WTC11 (cell line): ENCODE results near the gene RCAN2. TPM values are rescaled to one million over a fixed set of nuclear protein-coding genes. Genes with fewer than 3 reads are reported as not detected.

Experiments used
- ATAC-seq: fragments of 200-7000 bp; cut with Tn5 transposase; 2 replicates; pipeline ENCODE4 v1.10.0; 2021; ENCODE audit warnings: mild to moderate bottlenecking, moderate library complexity
- CTCF ChIA-PET: fragments of 300-600 bp; sonication (Branson Sonifier 250); formaldehyde crosslinking; loops from one replicate; lab custom pipeline; 2021; ENCODE audit warnings: antibody characterized with exemption; lab: Charles Lee
- POLR2A ChIA-PET: fragments of 350-600 bp; sonication (Branson Sonifier 250); formaldehyde crosslinking; loops from one replicate; lab custom pipeline; 2021; ENCODE audit warnings: antibody characterized with exemption; lab: Charles Lee
- DNase-seq: peaks from one replicate; pipeline ENCODE4 v3.0.0; 2021; ENCODE audit warnings: low spot score
- H3K27ac Mint-ChIP-seq: 2 replicates; pipeline ENCODE4 v1.8.0; 2021; ENCODE audit warnings: mixed read lengths
- H3K27me3 Mint-ChIP-seq: 2 replicates; pipeline ENCODE4 v1.8.0; 2021; ENCODE audit warnings: low read depth, mild to moderate bottlenecking, moderate library complexity, mixed read lengths
- H3K36me3 Mint-ChIP-seq: 2 replicates; pipeline ENCODE4 v1.8.0; 2021; ENCODE audit warnings: mixed read lengths
- H3K4me1 Mint-ChIP-seq: 2 replicates; pipeline ENCODE4 v1.8.0; 2022; ENCODE audit warnings: mixed read lengths
- H3K4me3 Mint-ChIP-seq: 2 replicates; pipeline ENCODE4 v1.8.0; 2021; ENCODE audit warnings: mild to moderate bottlenecking, moderate library complexity, mixed read lengths
- H3K9me3 Mint-ChIP-seq: 2 replicates; pipeline ENCODE4 v1.8.0; 2021; ENCODE audit warnings: mixed read lengths
- CREM ChIP-seq: sonication (generic); formaldehyde crosslinking; IDR thresholded peaks from 2 replicates; pipeline ENCODE4 v1.8.1; 2022; ENCODE audit warnings: mild to moderate bottlenecking, missing genetic modification reagents, moderate library complexity
- EMX1 ChIP-seq: fragments of 250-450 bp; sonication (Bioruptor Pico); IDR thresholded peaks from 2 replicates; pipeline ENCODE4 v1.8.0; 2021; ENCODE audit warnings: mild to moderate bottlenecking
- FOXK1 ChIP-seq: sonication (generic); formaldehyde crosslinking; IDR thresholded peaks from 2 replicates; pipeline ENCODE4 v1.8.0; 2022; ENCODE audit warnings: mild to moderate bottlenecking, moderate library complexity, missing genetic modification reagents
- JUN ChIP-seq: sonication (generic); formaldehyde crosslinking; IDR thresholded peaks from 2 replicates; pipeline ENCODE4 v1.8.0; 2023; ENCODE audit warnings: mild to moderate bottlenecking, missing genetic modification reagents
- NFE2L1 ChIP-seq: sonication (generic); formaldehyde crosslinking; IDR thresholded peaks from 2 replicates; pipeline ENCODE4 v1.8.1; 2023; ENCODE audit warnings: missing genetic modification reagents
- NR2C2 ChIP-seq: sonication (generic); formaldehyde crosslinking; IDR thresholded peaks from 2 replicates; pipeline ENCODE4 v1.8.0; 2022; ENCODE audit warnings: mild to moderate bottlenecking, missing genetic modification reagents
- OVOL2 ChIP-seq: fragments of 250-450 bp; sonication (Bioruptor Pico); IDR thresholded peaks from 2 replicates; pipeline ENCODE4 v1.9.0; 2021; ENCODE audit warnings: mild to moderate bottlenecking, borderline replicate concordance
- SMAD4 ChIP-seq: sonication (generic); formaldehyde crosslinking; IDR thresholded peaks from 2 replicates; pipeline ENCODE4 v1.8.0; 2022; ENCODE audit warnings: mild to moderate bottlenecking, missing genetic modification reagents
- SOX15 ChIP-seq: fragments of 250-450 bp; sonication (Bioruptor Pico); IDR thresholded peaks from 2 replicates; pipeline ENCODE4 v1.9.0; 2021; ENCODE audit warnings: mild to moderate bottlenecking
- TCF7 ChIP-seq: sonication (generic); formaldehyde crosslinking; IDR thresholded peaks from 2 replicates; pipeline ENCODE4 v1.8.0; 2022; ENCODE audit warnings: mild to moderate bottlenecking, low read depth, missing genetic modification reagents, moderate library complexity
- TEAD1 ChIP-seq: sonication (generic); formaldehyde crosslinking; IDR thresholded peaks from 2 replicates; pipeline ENCODE4 v1.8.0; 2022; ENCODE audit warnings: mild to moderate bottlenecking, missing genetic modification reagents
- ZNF121 ChIP-seq: sonication (generic); formaldehyde crosslinking; IDR thresholded peaks from 2 replicates; pipeline ENCODE4 v1.8.0; 2023; ENCODE audit warnings: missing genetic modification reagents
- ZNF138 ChIP-seq: sonication (generic); formaldehyde crosslinking; conservative IDR thresholded peaks from 2 replicates; pipeline ENCODE4 v1.8.1; 2022; ENCODE audit warnings: mild to moderate bottlenecking, moderate library complexity, missing genetic modification reagents
- ZNF219 ChIP-seq: sonication (generic); formaldehyde crosslinking; IDR thresholded peaks from 2 replicates; pipeline ENCODE4 v1.8.0; 2023; ENCODE audit warnings: missing genetic modification reagents, mild to moderate bottlenecking, borderline replicate concordance
- ZNF232 ChIP-seq: sonication (generic); formaldehyde crosslinking; IDR thresholded peaks from 2 replicates; pipeline ENCODE4 v1.8.0; 2022; ENCODE audit warnings: mild to moderate bottlenecking, missing genetic modification reagents
- total RNA-seq: library from RNA; stranded (reverse); gene quantifications from 3 replicates; pipeline ENCODE4 v1.2.3, GENCODE V29; 2021
- TF ChIP-seq, protein P1 (sequence below): sonication (generic); formaldehyde crosslinking; IDR thresholded peaks from 2 replicates; pipeline ENCODE4 v1.8.1; 2022; ENCODE audit warnings: mild to moderate bottlenecking, missing genetic modification reagents, moderate library complexity, borderline replicate concordance
- TF ChIP-seq, protein P2 (sequence below): sonication (generic); formaldehyde crosslinking; IDR thresholded peaks from 2 replicates; pipeline ENCODE4 v1.8.0; 2022; ENCODE audit warnings: missing genetic modification reagents
- TF ChIP-seq, protein P3 (sequence below): sonication (generic); formaldehyde crosslinking; IDR thresholded peaks from 2 replicates; pipeline ENCODE4 v1.8.1; 2022; ENCODE audit warnings: mild to moderate bottlenecking, moderate library complexity, missing genetic modification reagents
- TF ChIP-seq, protein P4 (sequence below): sonication (generic); formaldehyde crosslinking; IDR thresholded peaks from 2 replicates; pipeline ENCODE4 v1.8.0; 2022; ENCODE audit warnings: mild to moderate bottlenecking, missing genetic modification reagents
- TF ChIP-seq, protein P5 (sequence below): sonication (generic); formaldehyde crosslinking; IDR thresholded peaks from 2 replicates; pipeline ENCODE4 v1.8.1; 2022; ENCODE audit warnings: low read depth, mild to moderate bottlenecking, moderate library complexity, missing genetic modification reagents, borderline replicate concordance
- TF ChIP-seq, protein P6 (sequence below): fragments of 250-450 bp; sonication (Bioruptor Pico); conservative IDR thresholded peaks from 2 replicates; pipeline ENCODE4 v1.9.0; 2021; ENCODE audit warnings: mild to moderate bottlenecking
- TF ChIP-seq, protein P7 (sequence below): fragments of 250-450 bp; sonication (Bioruptor Pico); IDR thresholded peaks from 2 replicates; pipeline ENCODE4 v1.9.0; 2021; ENCODE audit warnings: moderate library complexity, mild to moderate bottlenecking, inconsistent platforms, borderline replicate concordance
- TF ChIP-seq, protein P8 (sequence below): sonication (generic); formaldehyde crosslinking; IDR thresholded peaks from 2 replicates; pipeline ENCODE4 v1.8.0; 2023; ENCODE audit warnings: missing genetic modification reagents

RCAN2 gene
- total RNA-seq, 1 experiment from 2014 or later: 3.9 TPM

DNA sequence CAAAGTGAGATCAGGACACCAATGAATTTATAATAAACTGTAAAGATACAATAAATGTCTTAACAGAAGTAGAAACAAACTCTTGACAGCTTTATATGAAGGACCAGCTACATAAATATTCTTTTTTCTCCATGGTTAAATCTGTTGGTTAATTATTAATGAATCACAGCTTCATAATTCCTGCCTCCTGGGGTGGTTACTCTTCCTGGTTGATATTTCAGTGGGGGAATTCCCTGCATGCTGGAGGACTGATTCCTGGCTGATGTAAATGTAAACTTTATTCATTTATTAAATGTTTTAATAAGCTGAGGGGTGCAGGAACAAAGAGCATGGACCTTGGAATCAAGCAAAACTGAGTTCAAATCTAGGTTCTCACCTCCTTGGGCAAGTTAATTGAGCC lies 16.2 kb upstream of the RCAN2 start:
- H3K36me3 Mint-ChIP-seq: no peaks in the 10 kb centered on the region
- POLR2A ChIA-PET: no interaction called here
- no peak for TF ChIP-seq SMAD4 (CRISPR knock-in tag)
- no peak for TF ChIP-seq OVOL2 (CRISPR knock-in tag)
- no peak for TF ChIP-seq EMX1
- no peak for TF ChIP-seq TCF7
- TF ChIP-seq CREM (CRISPR knock-in tag): no peak
- TF ChIP-seq, protein P1, sequence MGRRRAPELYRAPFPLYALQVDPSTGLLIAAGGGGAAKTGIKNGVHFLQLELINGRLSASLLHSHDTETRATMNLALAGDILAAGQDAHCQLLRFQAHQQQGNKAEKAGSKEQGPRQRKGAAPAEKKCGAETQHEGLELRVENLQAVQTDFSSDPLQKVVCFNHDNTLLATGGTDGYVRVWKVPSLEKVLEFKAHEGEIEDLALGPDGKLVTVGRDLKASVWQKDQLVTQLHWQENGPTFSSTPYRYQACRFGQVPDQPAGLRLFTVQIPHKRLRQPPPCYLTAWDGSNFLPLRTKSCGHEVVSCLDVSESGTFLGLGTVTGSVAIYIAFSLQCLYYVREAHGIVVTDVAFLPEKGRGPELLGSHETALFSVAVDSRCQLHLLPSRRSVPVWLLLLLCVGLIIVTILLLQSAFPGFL (CRISPR knock-in tag): no peak
- TF ChIP-seq ZNF138: no peak
- no peak for TF ChIP-seq SOX15 (CRISPR knock-in tag)
- ATAC-seq: no peak
- no peak for DNase-seq
- CTCF ChIA-PET: interaction anchor here (0.9 kb wide), 1 partner anchor 16 kb away, joined by 3 read pairs; the partner anchor contains the start of gene RCAN2
- no peak overlapping the region for H3K27ac Mint-ChIP-seq
- H3K9me3 Mint-ChIP-seq: no peaks in the 10 kb centered on the region
- H3K27me3 Mint-ChIP-seq: no peaks in the 10 kb centered on the region
- H3K4me1 Mint-ChIP-seq: no peaks in the 10 kb centered on the region
- no peak overlapping the region for H3K4me3 Mint-ChIP-seq

DNA sequence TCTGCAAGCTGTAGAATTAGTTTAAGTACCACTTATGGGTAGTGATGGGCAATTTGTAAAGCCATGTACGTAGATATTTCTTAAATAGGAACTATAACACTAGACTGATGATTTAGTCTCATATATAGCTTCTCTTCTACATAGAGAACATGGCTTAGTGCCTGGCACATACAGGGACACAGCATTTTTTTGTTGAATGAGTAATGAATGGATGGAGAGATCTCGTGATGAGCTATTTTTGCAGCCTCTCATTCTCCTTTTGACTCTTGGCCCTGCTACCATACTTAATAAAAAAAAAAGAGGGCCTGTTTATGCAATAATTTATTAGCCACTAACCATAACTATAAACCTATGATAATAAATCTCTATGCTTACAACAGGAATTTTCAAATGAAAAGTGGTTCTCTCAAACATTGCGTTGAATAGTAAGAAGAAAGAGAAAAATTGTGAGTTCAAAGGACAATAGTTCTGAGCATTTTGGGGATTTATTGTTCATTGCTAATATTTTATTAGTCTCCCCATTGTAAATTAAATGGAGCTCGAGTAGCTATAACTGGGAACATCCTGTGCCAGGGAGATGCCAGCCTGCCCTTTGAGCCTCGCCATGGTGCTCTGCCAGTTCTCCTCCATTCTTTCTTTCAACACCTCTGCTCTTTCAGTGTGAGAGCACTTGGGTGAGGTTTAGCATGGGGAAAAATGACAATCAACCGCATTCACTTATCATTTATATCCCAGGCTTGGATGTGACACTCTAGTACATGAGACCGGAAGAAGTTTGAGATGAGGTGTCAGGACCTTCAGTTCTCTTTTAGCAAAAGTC lies 14.7 kb upstream of the RCAN2 start:
- ChIA-PET POLR2A (no interaction called here), CTCF (interaction anchor here (1.5 kb wide), 1 partner anchor 15 kb away, joined by 4 read pairs; the partner anchor contains the start of gene RCAN2)
- ATAC-seq (no peak), DNase-seq (no peak)
- no peaks in the 10 kb centered on the region for H3K27me3 Mint-ChIP-seq
- no peaks in the 10 kb centered on the region for H3K9me3 Mint-ChIP-seq
- no peak overlapping the region for H3K4me3 Mint-ChIP-seq
- H3K27ac Mint-ChIP-seq: no peak overlapping the region
- H3K36me3 Mint-ChIP-seq: no peaks in the 10 kb centered on the region
- no peaks in the 10 kb centered on the region for H3K4me1 Mint-ChIP-seq
- TF ChIP-seq NFE2L1: no peak
- TF ChIP-seq TEAD1: no peak
- TF ChIP-seq, protein P2, sequence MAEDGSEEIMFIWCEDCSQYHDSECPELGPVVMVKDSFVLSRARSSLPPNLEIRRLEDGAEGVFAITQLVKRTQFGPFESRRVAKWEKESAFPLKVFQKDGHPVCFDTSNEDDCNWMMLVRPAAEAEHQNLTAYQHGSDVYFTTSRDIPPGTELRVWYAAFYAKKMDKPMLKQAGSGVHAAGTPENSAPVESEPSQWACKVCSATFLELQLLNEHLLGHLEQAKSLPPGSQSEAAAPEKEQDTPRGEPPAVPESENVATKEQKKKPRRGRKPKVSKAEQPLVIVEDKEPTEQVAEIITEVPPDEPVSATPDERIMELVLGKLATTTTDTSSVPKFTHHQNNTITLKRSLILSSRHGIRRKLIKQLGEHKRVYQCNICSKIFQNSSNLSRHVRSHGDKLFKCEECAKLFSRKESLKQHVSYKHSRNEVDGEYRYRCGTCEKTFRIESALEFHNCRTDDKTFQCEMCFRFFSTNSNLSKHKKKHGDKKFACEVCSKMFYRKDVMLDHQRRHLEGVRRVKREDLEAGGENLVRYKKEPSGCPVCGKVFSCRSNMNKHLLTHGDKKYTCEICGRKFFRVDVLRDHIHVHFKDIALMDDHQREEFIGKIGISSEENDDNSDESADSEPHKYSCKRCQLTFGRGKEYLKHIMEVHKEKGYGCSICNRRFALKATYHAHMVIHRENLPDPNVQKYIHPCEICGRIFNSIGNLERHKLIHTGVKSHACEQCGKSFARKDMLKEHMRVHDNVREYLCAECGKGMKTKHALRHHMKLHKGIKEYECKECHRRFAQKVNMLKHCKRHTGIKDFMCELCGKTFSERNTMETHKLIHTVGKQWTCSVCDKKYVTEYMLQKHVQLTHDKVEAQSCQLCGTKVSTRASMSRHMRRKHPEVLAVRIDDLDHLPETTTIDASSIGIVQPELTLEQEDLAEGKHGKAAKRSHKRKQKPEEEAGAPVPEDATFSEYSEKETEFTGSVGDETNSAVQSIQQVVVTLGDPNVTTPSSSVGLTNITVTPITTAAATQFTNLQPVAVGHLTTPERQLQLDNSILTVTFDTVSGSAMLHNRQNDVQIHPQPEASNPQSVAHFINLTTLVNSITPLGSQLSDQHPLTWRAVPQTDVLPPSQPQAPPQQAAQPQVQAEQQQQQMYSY (CRISPR knock-in tag): no peak
- TF ChIP-seq, protein P3, sequence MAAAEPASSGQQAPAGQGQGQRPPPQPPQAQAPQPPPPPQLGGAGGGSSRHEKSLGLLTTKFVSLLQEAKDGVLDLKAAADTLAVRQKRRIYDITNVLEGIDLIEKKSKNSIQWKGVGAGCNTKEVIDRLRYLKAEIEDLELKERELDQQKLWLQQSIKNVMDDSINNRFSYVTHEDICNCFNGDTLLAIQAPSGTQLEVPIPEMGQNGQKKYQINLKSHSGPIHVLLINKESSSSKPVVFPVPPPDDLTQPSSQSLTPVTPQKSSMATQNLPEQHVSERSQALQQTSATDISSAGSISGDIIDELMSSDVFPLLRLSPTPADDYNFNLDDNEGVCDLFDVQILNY: no peak
- TF ChIP-seq ZNF232 (CRISPR knock-in tag): no peak
- TF ChIP-seq, protein P4, sequence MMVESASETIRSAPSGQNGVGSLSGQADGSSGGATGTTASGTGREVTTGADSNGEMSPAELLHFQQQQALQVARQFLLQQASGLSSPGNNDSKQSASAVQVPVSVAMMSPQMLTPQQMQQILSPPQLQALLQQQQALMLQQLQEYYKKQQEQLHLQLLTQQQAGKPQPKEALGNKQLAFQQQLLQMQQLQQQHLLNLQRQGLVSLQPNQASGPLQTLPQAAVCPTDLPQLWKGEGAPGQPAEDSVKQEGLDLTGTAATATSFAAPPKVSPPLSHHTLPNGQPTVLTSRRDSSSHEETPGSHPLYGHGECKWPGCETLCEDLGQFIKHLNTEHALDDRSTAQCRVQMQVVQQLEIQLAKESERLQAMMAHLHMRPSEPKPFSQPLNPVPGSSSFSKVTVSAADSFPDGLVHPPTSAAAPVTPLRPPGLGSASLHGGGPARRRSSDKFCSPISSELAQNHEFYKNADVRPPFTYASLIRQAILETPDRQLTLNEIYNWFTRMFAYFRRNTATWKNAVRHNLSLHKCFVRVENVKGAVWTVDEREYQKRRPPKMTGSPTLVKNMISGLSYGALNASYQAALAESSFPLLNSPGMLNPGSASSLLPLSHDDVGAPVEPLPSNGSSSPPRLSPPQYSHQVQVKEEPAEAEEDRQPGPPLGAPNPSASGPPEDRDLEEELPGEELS: no peak
- TF ChIP-seq SOX15 (CRISPR knock-in tag): no peak
- no peak for TF ChIP-seq NR2C2 (CRISPR knock-in tag)
- TF ChIP-seq, protein P5, sequence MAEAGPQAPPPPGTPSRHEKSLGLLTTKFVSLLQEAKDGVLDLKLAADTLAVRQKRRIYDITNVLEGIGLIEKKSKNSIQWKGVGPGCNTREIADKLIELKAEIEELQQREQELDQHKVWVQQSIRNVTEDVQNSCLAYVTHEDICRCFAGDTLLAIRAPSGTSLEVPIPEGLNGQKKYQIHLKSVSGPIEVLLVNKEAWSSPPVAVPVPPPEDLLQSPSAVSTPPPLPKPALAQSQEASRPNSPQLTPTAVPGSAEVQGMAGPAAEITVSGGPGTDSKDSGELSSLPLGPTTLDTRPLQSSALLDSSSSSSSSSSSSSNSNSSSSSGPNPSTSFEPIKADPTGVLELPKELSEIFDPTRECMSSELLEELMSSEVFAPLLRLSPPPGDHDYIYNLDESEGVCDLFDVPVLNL (CRISPR knock-in tag): no peak
- TF ChIP-seq JUN (CRISPR knock-in tag): no peak
- TF ChIP-seq, protein P6, sequence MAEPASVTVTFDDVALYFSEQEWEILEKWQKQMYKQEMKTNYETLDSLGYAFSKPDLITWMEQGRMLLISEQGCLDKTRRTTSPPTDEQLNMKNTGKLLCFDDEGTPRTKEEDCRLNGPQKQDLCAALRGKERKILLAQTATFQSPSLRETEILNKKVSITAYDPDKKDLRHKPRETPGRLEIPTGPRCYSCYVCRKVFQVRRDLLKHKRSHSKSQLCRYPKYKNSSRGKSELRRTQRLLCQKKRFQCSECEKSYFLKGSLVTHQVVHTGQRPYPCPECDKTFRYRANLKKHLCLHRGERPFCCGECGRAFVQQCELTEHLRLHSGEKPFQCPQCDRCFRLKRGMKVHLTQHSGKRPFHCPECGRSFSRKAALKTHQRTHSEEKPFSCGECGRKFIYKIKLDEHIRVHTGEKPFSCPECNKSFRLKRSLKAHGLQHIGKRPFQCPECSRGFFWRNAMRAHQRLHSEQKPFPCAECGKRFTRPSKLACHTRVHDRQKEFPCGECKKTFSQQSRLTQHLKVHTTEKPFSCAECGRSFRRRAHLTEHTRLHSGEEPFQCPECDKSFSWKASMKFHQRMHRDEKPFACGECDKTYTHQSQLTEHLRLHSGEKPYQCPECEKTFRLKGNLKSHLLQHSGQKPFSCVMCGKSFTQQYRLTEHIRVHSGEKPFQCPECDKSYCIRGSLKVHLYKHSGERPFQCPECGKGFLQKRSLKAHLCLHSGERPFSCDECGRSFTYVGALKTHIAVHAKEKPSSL (CRISPR knock-in tag): no peak
- no peak for TF ChIP-seq ZNF219 (CRISPR knock-in tag)
- TF ChIP-seq FOXK1: no peak
- TF ChIP-seq, protein P7, sequence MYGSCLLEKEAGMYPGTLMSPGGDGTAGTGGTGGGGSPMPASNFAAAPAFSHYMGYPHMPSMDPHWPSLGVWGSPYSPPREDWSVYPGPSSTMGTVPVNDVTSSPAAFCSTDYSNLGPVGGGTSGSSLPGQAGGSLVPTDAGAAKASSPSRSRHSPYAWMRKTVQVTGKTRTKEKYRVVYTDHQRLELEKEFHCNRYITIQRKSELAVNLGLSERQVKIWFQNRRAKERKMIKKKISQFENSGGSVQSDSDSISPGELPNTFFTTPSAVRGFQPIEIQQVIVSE (CRISPR knock-in tag): no peak
- TF ChIP-seq, protein P8, sequence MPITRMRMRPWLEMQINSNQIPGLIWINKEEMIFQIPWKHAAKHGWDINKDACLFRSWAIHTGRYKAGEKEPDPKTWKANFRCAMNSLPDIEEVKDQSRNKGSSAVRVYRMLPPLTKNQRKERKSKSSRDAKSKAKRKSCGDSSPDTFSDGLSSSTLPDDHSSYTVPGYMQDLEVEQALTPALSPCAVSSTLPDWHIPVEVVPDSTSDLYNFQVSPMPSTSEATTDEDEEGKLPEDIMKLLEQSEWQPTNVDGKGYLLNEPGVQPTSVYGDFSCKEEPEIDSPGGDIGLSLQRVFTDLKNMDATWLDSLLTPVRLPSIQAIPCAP: no peak
- TF ChIP-seq ZNF121 (CRISPR knock-in tag): no peak
